ENCODE data around the gene HBQ1. TPM values are rescaled to one million over a fixed set of nuclear protein-coding genes. Genes with fewer than 3 reads are reported as not detected.
"Not testable (repeated sequence)": the region's sequence is repeated elsewhere in the genome, so short reads cannot be mapped to it uniquely, and the experiment has no call there.

Gene HBQ1
- total RNA-seq, 4 donors from 2014 or later: not detected

GRCh38 chr16:166375-167121, 13.7 kb upstream of the HBQ1 start:
- WGBS, 2 donors: 3 to 6% methylated on average over 32 to 37 of the region's 45 CpGs
- H3K4me3 ChIP-seq: no peak overlapping the region
- no peaks in the 10 kb centered on the region for H3K36me3 ChIP-seq
- no peak overlapping the region for H3K27ac ChIP-seq
- TF ChIP-seq POLR2A (IDR thresholded peaks at IDR 0.05): no peak
- no peak for TF ChIP-seq EP300 (IDR thresholded peaks at IDR 0.05)
- TF ChIP-seq, protein P1, sequence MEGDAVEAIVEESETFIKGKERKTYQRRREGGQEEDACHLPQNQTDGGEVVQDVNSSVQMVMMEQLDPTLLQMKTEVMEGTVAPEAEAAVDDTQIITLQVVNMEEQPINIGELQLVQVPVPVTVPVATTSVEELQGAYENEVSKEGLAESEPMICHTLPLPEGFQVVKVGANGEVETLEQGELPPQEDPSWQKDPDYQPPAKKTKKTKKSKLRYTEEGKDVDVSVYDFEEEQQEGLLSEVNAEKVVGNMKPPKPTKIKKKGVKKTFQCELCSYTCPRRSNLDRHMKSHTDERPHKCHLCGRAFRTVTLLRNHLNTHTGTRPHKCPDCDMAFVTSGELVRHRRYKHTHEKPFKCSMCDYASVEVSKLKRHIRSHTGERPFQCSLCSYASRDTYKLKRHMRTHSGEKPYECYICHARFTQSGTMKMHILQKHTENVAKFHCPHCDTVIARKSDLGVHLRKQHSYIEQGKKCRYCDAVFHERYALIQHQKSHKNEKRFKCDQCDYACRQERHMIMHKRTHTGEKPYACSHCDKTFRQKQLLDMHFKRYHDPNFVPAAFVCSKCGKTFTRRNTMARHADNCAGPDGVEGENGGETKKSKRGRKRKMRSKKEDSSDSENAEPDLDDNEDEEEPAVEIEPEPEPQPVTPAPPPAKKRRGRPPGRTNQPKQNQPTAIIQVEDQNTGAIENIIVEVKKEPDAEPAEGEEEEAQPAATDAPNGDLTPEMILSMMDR (IDR thresholded peaks at IDR 0.05): no peak
- H3K27me3 ChIP-seq: peaks cover 3 to 71% of the 10 kb centered on the region in 2 donors
- no peaks in the 10 kb centered on the region for H3K9me3 ChIP-seq
- H3K4me1 ChIP-seq: peaks cover 0 to 22% (median 15%) of the 10 kb centered on the region in 4 donors
- no peak for DNase-seq (ENCODE audit: low spot score in 2 of 2)

DNA sequence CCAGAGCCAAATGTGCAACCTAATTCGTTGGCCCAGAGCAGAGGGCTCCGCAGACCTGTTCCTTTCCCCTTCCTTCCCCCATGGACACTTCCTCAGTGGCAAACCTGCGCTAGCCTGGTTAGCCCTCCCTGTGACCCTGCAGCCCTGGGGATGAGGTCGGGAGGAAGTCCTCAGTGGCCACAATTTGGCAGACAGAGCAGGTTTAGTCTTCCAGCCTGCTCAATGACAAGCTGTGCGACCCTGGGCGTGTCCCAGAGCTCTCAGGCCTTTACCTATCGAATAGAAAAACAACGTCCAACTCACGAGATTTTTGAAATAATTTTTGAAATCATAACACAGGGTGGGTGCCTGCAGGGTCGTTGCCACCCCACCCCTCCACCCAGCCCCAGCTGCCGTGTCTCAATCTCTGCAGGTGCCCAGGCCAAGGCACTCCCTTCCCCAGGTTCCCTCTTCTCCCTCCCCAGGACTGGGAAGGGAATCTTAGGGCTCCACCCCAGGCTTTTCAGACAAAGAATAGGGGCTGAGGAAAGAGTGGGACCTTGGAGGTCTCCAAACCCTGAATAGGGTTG, 13.1 kb upstream of the HBQ1 start:
- Histone ChIP-seq H3K9me3 (no peaks in the 10 kb centered on the region), H3K27ac (no peak overlapping the region), H3K36me3 (no peaks in the 10 kb centered on the region), H3K27me3 (peaks cover 3 to 76% of the 10 kb centered on the region in 2 donors), H3K4me3 (no peak overlapping the region), H3K4me1 (peaks cover 0 to 22% (median 15%) of the 10 kb centered on the region in 4 donors)
- no peak for TF ChIP-seq EP300 (IDR thresholded peaks at IDR 0.05)
- TF ChIP-seq POLR2A (IDR thresholded peaks at IDR 0.05): no peak
- TF ChIP-seq, protein P1 (IDR thresholded peaks at IDR 0.05): no peak
- WGBS, 2 donors: 13 to 17% methylated on average over 10 to 11 of the region's 11 CpGs
- DNase-seq (ENCODE audit: low spot score in 2 of 2): no peak

DNA sequence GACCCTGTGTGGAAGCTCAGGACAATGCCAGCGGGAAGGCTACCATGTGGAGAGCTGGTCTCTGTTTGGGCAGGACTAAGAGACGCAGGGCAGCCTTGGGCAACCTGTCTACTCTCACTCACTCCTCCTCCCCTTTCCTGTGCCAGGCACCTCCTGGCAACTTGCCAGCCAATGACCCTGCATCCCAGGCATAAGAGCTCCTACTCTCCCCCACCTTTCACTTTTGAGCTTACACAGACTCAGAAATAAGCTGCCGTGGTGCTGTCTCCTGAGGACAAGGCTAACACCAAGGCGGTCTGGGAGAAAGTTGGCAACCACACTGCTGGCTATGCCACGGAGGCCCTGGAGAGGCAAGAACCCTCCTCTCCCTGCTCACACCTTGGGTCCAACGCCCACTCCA, 11.8 kb upstream of the HBQ1 start:
- H3K27me3 ChIP-seq: peaks cover 3 to 74% of the 10 kb centered on the region in 2 donors

GRCh38 chr16:169014-169413, 11.2 kb upstream of the HBQ1 start:
- Histone ChIP-seq H3K27me3 (peaks cover 3 to 76% of the 10 kb centered on the region in 2 donors), H3K4me3 (no peak overlapping the region), H3K27ac (no peak overlapping the region), H3K9me3 (no peaks in the 10 kb centered on the region), H3K4me1 (peaks cover 0 to 26% (median 15%) of the 10 kb centered on the region in 4 donors), H3K36me3 (no peaks in the 10 kb centered on the region)
- DNase-seq (ENCODE audit: low spot score in 2 of 2): no peak
- TF ChIP-seq POLR2A (IDR thresholded peaks at IDR 0.05) (no peak), EP300 (IDR thresholded peaks at IDR 0.05) (no peak)
- TF ChIP-seq, protein P1 (IDR thresholded peaks at IDR 0.05): no peak
- 10 to 39% methylated on average over 3 of the region's 3 CpGs for WGBS, 2 donors

More for the DNA sequence above, 11.8 kb upstream of the HBQ1 start:
- Histone ChIP-seq H3K4me3 (no peak overlapping the region), H3K9me3 (no peaks in the 10 kb centered on the region), H3K36me3 (no peaks in the 10 kb centered on the region), H3K4me1 (peaks cover 0 to 24% (median 15%) of the 10 kb centered on the region in 4 donors), H3K27ac (no peak overlapping the region)
- WGBS, 2 donors: 48 to 62% methylated on average over 4 to 6 of the region's 6 CpGs
- no peak for DNase-seq (ENCODE audit: low spot score in 2 of 2)
- TF ChIP-seq EP300 (IDR thresholded peaks at IDR 0.05): no peak
- TF ChIP-seq, protein P1 (IDR thresholded peaks at IDR 0.05): no peak
- no peak for TF ChIP-seq POLR2A (IDR thresholded peaks at IDR 0.05)

DNA sequence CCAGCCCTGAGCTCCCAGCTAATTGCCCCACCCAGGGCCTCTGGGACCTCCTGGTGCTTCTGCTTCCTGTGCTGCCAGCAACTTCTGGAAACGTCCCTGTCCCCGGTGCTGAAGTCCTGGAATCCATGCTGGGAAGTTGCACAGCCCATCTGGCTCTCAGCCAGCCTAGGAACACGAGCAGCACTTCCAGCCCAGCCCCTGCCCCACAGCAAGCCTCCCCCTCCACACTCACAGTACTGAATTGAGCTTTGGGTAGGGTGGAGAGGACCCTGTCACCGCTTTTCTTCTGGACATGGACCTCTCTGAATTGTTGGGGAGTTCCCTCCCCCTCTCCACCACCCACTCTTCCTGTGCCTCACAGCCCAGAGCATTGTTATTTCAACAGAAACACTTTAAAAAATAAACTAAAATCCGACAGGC, 10.2 kb upstream of the HBQ1 start:
- 2 to 10% methylated on average over 4 to 5 of the region's 5 CpGs for WGBS, 2 donors
- peaks cover 0 to 24% (median 14%) of the 10 kb centered on the region in 4 donors for H3K4me1 ChIP-seq
- not testable (repeated sequence) for H3K4me3 ChIP-seq; H3K9me3 ChIP-seq; H3K27ac ChIP-seq; DNase-seq (ENCODE audit: low spot score in 2 of 2); H3K36me3 ChIP-seq
- peaks cover 3 to 82% of the 10 kb centered on the region in 2 donors for H3K27me3 ChIP-seq
